NCI-H1417 treated with DMSO at 0.1 percent for 48 hours (cell line): ENCODE results near the gene CALML4.

Experiments used
- DNase-seq: peaks from one replicate; lab custom pipeline; 2025; lab: John Stamatoyannopoulos, UW

The CALML4 gene

GRCh38 chr15:68143785-68144184 is 61.3 kb downstream of the CALML4 start:
- no peak for DNase-seq

- no peak for DNase-seq
Observed at GRCh38 chr15:68143129-68143528, 62.0 kb downstream of the CALML4 start.
